Effector CD4-positive, alpha-beta T cell (primary cell): Measurements from ENCODE around the gene ZIC1.

Source experiments
- DNase-seq: peaks from one replicate; pipeline ENCODE4 v3.0.0-alpha.2; 2020

ZIC1 gene

DNA sequence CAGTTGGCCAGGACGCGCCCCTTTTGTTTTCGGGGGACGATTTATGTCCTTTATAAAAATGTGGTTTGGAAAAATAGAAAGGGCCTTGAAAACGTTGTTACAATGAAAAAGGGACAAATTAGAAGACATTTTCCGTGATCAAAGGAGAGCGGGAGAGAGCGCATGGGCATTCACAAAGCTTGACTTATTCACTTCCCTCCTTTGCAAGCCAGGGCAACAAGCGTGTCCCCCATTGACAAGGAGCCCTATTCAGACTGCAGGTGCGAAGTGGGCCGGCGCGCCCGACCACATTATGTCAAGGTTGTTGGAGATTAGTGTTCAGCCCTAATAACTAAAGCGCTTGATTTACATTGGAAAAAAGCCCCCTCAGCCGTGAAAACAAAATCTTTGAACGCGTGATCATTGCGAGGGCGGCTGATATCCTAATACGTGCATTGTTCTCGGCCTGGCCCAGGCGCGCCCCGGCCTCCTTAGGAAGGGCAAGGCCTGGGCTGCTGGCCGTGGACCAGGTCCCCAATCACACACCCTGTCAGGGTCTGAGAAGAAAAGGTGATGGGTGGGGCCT is 28.7 kb upstream of the ZIC1 start:
- DNase-seq: no peak

DNA sequence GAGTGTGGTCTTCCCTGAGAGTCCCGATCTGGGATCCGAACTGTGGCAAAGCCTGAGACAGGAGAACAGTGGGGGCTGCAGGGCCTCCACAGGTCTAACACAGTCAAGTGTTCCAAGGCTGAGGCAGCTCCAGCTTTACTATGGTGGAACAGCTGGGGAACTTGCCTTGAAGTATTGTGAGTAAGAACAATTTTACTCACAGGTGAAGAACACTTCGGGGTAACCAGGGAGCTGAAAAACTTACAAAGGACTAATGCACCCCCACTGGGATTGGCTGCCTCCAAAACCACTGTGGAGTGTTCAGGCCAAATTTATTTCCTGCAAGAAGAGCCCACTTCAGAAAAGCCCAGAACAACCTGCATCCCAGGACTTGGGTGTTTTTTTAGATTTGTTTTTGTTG is 28.2 kb upstream of the ZIC1 start:
- no peak for DNase-seq

DNA sequence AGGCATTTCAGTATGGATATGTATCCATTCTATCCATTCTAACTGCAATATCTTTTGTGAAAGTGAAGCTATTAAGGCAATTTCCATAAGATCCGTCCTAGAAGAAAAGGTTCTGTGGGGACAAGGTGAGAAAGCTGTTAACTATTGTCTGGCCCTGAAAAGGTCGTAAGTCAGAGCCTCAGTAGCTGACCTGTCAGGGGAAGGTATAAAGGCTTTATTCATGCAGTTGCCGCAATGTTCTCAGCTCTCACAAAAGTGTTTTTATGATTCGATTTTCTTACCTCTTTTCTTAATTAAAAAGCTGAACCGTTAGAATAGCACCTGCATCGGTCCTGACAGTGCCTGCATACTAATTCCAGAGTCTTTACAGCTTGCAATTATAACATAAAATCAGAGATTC is 27.6 kb upstream of the ZIC1 start:
- no peak for DNase-seq

DNA sequence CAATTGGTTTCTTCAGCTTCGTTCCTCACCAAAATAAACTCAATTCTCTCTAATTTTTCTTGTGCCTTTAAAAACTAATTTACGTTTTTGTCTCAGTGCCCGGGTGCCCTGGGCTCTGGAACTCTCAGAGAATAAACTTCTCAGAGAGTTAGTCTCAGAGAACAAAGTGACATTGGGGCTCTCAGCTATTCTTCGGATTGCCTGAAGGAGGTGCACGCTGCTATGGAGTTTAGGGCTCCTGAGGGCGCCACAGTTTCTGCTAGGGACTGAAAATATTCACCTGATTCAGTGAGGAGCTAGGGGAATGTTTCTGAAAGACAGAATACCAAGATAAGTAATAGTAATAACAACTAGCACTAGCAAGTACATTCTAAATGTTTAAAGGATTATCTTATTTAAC is 25.5 kb upstream of the ZIC1 start:
- no peak for DNase-seq

DNA sequence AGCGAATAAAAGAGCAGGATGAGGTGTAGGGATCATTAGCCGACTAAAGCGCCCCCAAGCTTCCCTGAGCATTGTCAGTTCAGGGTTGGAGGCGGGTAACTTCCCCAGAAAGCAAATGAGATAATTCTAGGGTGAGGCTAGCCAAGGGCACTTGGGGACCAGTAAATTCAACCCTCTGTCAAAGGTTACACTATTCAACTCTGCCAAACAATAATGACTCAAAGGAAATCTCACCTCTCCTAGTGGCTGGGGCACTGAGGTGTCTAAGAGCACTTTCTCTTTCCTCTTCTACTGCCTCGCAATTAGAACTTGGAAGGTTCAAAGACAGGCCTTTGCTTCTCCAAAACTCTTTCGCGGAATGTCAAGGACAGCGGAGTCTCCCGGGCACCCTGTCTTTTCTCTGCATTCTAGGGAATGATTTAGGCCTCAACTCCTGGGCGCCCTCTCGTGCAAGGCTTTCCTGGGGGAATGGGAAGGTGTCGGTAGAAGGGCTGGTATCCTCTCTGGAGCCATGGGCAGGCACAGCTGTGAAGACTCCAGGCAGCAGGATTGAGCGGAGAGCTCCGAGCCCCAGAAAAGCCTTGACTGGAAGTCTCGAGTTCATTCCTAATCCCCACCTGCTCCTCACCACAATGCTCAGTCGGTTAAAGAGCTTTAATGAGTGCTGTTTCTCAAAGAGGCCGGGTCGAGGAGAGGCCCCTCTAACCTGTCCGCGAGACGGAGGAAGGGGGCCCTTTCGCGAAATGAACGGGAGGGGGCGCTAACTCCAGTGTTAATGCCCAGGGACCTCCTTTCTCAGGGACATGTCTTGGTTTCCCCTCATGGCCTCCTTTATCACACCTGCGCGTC is 24.7 kb upstream of the ZIC1 start:
- no peak for DNase-seq

DNA sequence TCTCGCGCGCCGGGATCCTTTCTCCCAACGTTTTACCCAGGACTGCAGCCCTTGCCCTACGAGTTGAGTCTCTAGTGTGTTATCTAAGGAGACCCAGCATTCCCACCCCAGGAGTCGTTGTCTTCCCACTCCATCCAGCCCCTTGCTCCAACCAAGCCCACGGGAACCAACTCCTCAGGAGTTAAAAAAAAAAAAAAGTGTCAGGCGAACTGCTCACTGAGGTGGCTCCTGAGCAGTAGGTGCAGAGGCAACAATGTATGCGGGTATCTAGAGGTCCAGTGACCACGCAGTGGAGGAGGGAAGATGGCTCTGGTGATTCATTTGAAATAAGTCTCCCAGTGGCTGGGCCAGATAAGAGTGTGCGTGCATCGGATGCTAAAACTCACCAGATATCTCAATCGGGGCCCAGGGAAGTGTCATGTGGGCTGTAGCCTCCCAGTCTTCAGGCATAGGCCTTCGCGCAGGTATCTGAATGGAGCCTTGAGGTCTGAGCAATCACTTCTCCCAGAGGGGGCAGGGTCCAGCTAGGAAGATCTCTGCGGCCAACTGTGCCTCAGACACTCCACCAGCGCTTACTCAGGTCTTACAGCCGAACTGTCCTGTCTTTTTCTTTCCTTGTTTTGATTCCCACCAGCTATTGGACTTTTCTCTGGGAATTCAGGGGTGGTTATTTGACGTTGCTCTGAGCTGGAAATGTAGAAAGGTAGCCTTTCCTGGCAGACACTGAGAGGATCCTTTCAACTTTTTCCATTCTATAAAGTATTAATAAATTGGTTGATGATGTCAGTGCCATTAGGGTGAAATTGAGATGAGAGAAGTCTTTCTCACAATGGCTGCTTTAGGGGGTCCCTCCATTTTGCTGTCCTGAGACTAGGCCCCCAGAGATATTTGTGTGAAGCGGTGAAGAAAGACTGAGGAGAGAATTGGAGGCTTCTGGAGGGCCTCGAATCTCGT is 23.8 kb upstream of the ZIC1 start:
- DNase-seq: no peak

DNA sequence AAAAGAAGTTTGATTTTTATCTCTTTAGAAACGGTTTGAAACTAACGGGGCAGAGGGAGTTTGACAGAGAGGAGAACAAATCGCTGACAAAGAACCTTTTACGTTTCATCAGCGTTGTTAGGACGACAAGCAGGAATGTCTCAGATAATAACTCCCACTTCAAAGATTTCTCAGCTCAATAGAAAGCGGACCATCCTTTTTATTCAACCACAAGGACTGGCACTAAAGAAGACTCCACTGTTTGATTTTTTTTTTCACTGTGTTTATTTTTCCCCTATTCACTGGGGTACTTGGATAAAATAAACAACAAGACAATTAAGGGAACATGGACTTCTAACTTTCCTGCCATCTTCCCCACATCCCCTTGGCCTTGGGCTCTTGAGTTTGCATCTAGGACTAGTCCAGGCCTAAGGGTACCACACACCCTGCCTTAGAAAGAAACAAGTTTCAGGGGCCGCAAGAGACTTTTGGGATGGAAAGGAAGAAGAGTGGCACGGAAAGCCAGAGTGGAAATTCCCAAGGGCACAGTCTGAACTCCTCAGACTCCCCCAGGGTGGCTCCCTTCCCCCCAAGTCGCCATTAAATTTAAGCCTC is 21.8 kb upstream of the ZIC1 start:
- DNase-seq: no peak

DNA sequence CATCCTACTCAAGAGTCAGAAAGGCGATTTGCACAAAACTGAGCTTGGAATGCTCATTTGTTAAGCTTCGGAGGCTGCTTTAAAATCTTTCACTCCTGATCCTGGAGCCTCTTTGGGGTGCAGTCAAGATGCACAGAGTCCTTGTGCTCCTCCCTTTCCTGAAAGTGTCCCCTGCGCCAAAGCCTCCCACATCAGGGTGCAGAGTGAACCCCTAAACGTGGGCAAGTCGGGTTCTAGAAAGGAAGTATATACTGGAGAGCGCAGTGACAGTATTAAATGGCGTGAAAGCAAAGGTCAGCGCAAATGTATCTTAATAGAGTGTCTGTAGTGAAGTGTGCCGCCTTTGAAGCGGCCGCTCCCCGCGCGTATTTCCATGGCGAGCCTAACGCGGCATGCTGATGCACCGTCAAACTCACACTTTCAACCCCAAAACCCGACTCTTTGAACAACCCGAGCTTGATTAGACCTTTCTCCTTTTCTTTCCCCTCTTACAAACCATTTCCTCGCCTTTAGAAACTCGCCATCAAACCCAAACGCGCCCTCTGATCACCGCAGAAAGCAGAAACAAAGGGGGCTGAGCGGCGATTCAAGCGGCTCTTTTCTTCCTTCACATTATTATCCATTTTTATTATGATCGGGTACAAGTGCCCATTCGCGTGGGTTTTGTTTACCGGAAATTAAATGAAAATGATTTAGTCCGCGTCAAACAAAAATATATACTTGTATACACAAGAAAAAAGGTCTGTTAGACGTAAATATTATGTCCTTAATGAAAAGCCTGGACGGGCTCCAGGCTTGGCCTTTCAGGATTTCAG is 21.1 kb upstream of the ZIC1 start:
- DNase-seq: no peak

DNA sequence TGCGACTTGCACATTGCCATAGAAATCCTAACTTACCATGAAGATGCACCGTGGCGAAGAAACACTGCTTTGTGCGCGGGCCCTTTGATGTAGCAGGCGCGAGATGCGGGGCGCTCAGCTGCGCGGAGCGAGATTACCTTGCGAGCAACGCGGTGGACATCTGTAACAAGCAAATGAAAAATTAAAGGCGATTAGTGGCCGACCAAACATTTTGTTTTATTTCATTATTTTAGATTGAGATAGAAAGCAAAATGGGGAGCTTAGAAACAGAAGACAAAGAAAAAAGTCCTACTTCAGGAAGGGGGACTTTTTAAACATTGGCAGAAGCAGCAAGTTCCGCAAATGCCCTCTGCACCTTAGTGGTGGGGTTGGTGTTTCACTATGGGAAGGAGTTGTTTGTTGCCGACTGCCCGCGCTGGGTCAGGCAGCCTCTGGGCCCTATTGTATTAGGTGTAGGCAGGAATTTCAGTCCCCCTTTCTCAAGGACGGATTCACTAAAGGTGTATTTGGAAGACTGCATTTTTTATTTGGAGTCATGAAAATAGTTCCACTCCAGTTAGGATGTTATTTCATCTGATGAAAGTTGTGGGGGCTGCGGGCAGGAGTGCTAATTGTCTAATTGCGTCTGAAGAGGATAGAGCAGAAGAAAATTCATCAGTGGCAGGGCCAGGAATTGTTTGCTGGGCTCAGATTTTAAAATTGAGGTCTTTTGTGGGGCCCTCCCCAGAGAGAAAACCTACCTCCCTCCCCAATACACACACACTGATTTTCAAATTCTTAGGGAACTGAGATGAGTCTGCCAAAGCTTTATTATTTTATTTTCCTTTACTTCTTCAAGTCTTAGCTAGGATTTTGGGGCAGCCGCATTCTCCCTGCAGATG is 20.2 kb upstream of the ZIC1 start:
- no peak for DNase-seq

DNA sequence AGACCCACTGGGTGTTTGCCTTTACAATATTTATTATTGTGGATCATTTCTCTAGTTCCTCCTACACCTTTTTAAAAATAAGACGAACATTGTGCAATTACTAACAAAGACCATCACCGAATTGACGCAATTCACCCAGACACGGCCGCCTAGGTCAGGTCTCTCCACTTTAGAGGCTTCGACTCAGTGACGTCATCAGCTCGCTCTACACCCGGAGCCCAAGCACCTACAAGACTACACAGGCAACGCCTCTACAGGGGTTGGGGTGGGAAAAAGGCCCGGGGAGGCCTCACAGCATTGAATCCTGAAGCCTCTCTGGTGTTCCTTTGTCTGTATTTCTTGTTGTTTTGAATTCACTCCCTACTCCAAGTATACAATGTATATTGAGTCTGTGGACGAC is 19.4 kb upstream of the ZIC1 start:
- DNase-seq: no peak

DNA sequence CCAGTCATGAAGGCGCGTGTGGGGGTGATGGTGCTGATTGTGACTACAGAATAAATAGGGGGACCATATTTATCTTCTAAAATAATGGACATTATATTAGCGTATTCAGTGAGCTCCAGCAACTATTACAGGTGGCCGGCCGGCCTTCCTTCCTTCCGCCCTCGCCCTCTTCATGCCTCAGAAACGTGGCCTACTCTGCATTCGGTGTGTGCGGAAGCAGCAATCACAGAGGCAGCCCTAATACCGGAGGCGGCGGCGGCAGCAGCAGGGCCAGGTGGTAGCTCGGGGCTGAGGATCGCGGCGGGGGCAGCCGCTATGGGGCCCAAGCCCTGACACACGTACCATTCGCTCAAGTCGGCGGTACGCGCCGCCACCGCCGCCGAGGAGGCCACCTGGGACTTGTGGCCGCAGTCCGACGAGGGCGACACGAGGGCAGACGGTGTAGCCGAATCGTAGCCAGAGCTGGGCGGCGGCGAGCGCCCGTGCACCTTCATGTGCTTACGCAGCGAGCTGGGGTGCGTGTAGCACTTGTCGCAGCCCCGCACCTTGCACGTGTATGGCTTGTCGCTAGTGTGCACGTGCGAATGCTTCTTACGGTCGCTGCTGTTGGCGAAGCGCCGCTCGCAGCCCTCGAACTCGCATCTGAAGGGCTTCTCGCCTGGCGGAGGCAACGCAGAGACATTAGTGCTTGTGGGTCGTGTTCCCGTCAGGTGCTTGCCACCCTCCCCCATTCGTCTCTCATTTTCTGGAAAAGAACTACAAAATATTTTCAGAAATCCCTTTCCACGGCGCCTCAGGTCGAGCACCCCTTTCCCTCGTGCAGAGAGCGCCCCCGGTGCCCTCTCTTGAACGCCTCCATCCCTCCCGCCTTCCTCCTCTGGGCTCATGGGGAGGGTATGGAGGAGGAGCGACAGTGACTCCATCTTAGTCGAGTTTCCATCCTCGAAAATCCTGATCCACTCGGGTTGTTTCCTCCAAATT is 18.3 kb upstream of the ZIC1 start:
- DNase-seq: no peak

DNA sequence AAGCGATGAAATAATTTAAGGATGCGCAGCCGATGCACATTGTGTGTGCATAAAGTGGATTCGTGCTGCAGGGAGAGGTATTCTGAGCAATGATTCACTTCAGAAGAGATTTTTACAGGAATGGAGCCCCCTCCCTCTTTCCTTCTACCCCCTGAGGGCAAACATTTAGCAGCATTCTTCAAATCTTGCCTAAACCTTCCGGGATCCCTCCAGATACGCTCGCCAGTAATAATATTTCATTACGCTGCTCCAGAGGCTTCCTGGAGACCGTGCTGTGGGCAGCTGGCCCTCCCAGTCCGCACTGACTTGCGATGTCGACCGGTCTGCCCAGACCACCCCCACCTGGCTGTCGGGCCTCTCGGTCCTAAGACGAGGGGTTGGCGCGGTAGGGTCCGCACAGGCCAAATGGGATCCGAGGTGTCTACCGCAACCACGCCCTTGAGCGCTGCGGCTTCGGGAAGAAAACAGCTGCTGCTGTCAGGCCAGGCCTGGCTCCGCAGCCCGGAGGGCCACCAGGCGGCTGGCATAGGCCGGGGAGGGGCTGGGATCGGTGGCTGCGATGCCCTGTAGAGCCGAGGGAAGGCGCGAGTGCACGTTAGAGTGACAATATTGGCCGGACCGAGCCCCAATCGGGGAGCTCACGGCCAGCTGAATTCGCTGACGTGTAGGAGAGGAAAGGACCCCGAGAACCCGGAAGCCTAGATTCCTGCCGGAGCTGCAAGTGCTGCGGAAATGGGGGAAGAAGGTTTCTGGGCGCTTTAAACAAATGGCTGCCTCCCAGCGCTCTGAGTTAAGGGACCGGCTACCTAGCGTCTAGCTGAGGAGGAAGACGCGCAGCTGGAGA is 17.2 kb upstream of the ZIC1 start:
- DNase-seq: no peak

DNA sequence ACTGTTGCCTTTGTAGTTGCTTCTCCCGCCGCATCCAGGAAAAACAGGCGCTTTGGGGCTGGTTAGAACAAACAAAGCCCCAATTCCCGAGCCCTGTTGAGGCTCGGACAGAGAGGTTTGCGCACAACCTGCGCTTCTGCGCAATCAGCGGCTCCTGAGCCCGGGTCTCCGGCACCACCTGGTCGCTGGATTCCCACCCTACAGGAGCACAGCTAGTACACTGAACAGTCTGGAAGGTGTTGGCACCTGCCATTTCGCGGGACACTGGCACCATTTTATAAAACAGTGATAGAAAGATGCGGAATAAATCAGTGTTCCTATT is 16.6 kb upstream of the ZIC1 start:
- DNase-seq: no peak

DNA sequence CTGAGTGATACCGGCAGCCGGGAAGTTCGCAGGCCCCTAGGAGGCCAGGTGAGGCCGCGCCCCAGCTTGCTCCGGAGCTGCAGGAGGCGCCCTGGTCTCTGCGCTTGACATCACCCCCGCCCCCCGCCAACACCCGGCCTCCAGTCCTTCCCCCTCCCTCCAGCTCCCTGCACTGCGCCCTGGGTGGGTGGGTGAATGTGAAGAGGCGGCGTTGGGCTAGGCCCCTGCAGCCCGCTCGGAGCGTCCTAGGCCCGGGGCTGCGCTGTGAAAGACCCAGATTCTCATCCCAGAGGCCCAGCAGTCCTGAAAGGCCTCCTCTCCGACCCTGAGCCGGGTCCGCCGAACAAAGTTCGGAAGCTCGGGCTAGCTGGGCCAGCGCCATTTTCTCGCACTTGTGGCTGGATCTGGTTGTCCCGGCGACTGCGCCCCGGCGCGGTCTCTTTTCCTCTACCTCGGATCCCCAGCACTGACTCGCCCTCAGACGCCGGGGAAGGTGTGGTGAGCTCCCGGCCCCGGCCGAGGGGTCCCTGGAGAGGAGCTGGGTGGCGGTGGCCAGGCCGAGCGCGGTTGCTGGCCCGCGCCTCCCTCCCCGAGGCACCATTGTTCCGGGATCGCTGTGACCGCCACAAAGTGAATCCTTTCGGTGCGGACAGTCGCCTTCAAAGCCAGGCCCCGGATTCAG is 15.8 kb upstream of the ZIC1 start:
- DNase-seq: no peak

DNA sequence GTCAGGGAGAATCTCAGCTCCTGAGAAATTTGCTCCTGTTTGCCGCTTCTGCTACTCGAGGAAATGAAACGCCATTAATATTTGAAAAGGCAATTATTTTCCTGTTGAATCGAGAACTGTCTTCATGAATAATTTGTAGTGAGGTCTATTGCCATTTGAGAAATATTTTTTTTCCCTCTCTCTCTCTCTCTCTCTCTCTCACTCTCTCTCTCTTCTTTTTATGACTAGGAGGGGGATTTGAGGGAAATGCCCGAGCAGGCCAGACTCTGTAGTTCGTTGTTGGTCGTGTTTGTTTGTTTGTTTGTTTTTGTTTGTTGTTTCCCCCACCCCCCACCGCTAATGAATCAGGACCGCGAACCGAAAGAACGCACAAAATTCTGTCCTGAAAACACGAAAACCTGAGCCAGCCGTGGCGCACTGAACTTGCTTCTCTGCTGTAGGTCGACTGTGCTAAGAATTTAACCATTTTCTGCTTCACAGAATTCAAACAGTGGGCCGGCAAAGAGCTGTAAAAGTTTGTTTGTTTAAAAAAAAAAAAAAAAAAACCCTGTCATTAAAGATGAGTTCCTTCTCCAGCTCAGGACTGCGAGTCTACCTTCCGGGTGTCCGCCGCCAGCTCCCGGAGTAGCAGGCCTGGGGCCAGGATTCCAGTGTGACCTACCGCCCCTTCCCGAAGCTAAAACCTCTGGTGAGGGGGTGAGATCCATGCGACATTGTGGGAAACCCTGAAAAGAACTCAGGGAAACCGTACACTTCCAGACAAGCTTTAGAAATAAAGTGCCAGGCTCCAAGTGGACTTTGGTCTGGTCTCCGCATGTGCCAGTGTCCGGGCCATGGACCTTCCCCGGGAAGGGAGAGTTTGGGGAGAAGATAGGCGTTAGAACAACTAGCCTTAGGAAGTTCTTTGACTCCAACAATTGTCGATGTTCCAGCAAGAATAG is 15.0 kb upstream of the ZIC1 start:
- DNase-seq: no peak

DNA sequence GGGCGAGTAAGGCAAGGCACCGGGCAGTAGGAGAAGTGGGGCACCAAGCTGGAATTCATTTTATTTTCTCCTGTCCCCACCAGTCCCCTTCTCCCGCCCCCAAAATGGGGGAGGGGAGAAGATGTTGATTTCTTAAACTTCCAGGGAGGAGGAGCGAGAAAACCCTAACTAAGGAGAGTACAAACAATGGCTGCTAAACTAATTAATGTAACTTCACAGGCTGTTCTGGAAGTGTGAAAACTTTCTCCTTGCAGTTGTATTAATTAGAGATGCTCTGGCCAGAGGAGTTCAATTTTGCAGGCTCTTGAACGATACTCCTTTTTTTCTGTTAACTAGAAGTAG is 14.3 kb upstream of the ZIC1 start:
- DNase-seq: no peak

DNA sequence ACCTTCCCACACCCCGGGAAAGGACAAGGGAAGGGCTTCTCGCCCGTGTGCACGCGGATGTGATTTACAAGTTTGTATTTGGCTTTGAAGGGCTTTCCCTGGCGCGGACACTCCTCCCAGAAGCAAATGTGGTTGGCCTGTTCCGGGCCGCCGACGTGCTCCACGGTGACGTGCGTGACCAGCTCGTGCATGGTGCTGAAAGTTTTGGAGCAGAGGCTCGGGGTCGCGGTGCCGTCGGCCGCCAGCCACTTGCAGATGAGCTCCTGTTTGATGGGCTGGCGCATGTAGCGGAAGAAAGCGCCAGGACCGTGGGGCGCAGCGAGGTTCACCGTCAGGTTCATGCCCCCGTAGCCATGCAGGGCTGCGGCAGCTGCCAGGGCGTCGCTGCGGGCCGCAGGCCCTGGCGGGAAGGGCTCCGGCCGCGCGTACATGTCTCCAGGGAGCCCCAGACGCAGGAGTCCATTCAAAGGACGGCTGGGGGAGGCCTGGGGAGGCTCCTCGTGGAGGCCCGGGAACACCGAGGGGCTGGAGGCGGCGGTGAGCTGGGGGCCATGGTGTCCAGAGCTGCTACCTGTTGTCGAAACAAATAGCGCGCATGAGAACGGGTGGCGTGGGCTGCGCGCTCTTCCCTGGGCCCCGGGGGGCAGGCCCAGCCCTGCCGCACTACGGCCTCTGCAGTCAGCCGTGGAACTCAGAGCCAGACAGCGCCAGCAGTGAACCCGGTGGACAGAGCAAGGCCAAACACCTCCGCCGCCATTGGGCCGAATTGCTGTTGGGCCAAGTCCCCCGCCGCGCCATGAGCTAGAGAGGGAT is 13.1 kb upstream of the ZIC1 start:
- no peak for DNase-seq
